ENCODE data around the gene COL6A1.

COL6A1 gene

DNA sequence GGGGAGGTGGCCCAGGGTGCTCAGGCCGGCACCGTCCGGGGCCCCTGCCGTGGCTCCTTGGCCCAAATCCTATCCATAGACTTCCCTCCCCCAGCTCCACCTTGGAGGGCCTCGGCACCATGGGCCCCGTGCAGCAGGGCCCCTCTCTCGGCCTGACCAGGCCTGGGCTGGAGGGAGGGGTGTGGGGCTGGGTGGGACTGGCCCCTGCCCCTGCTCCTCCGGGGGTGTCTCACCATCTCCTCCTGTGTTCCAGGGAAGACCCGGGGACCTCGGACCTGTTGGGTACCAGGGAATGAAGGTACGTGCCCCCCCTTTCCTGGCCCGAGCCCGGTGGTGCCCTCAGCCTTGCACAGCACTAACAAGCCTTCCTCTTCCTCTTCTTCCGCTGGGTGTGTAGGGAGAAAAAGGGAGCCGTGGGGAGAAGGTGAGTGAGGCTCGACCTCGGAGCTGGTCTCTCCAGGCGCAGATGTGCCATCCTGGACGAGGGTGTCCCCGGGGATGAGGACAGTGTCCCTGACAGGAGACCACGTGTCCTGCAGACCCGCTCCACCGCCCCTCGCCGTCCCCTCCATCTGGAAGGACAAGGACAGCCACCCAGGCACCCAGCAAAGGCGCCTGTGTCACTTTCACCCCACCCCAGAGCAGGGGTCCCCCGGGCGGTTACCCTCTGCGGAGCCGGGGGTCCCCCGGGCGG, 7.9 kb downstream of the COL6A1 start:
- Histone ChIP-seq H3K9me3 (ENCODE audit: control insufficient read depth, insufficient read depth, low read length) (no peaks in the 10 kb centered on the region), H3K27me3 (ENCODE audit: control insufficient read depth, insufficient read depth, low read length) (peaks cover 5% of the 10 kb centered on the region), H3K36me3 (ENCODE audit: control insufficient read depth, insufficient read depth, low read length) (peaks cover 77% of the 10 kb centered on the region), H3K9ac (ENCODE audit: low read depth, low read length) (no peak overlapping the region), H3K4me3 (ENCODE audit: low read depth, low read length) (no peak overlapping the region), H3K4me1 (ENCODE audit: control insufficient read depth, insufficient read depth, low read length) (no peaks in the 10 kb centered on the region)

DNA sequence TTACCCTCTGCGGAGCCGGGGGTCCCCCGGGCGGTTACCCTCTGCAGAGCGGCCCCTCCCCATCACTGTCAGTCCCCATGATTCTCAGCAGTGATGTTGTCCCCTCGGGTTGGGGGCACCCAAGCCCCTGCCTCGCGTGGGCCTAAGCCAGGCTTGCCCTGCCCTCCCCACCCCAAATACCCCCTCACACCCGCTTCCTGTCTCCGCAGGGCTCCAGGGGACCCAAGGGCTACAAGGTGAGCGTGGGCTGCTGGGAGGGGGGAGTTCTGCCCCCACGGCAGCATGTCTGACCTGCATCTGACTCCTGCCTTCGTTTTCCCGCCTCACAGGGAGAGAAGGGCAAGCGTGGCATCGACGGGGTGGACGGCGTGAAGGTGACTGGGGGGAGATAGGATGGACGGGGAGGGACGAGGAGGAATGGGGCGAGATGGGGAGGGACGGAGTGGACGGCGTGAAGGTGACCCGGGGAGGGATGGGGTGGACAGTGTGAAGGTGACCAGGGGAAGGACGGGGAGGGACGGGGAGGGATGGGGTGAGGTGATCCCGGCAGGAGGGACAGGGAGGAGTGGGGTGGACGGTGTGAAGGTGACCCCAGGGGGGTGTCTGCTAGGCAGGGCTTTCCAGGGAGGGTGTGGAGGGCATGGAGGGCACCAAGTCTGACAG, 8.6 kb downstream of the COL6A1 start:
- Histone ChIP-seq H3K36me3 (ENCODE audit: control insufficient read depth, insufficient read depth, low read length) (peaks cover 78% of the 10 kb centered on the region), H3K4me3 (ENCODE audit: low read depth, low read length) (no peak overlapping the region), H3K9me3 (ENCODE audit: control insufficient read depth, insufficient read depth, low read length) (no peaks in the 10 kb centered on the region), H3K4me1 (ENCODE audit: control insufficient read depth, insufficient read depth, low read length) (no peaks in the 10 kb centered on the region), H3K9ac (ENCODE audit: low read depth, low read length) (no peak overlapping the region), H3K27me3 (ENCODE audit: control insufficient read depth, insufficient read depth, low read length) (no peaks in the 10 kb centered on the region)

GRCh38 chr21:45990741-45991605, 9.4 kb downstream of the COL6A1 start:
- Histone ChIP-seq H3K27me3 (ENCODE audit: control insufficient read depth, insufficient read depth, low read length) (no peaks in the 10 kb centered on the region), H3K4me3 (ENCODE audit: low read depth, low read length) (no peak overlapping the region), H3K9ac (ENCODE audit: low read depth, low read length) (no peak overlapping the region), H3K36me3 (ENCODE audit: control insufficient read depth, insufficient read depth, low read length) (peaks cover 75% of the 10 kb centered on the region), H3K9me3 (ENCODE audit: control insufficient read depth, insufficient read depth, low read length) (no peaks in the 10 kb centered on the region), H3K4me1 (ENCODE audit: control insufficient read depth, insufficient read depth, low read length) (no peaks in the 10 kb centered on the region)

DNA sequence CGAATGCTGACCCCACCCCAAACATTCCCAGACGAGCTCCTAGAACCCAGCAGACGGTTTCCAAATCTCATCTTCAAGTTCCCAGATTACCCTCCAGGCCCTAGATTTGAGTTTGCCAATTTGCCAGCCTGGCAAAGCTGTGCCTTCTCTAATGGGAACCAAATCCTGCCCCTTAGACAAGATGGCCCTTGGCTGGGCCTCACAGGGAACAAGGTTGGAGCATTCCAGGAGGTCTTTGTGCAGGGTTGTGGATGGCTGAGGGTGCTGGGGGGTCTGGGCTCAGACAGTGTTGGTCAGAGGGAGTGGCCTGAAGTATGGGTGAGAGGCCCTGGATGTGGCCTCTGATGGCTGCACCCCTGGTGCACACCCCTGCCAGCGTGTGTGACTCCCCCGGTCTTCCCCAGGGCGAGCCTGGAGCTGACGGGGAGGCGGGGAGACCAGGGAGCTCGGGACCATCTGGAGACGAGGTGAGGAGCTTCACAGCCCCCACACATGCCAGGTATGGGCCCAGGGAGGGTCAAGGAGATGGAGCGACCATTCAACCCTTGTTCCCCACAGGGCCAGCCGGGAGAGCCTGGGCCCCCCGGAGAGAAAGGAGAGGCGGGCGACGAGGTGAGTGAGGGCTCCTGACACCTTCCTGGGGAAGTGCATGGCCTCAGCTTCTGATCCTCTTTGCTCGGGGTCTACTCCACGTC, 10.2 kb downstream of the COL6A1 start:
- Histone ChIP-seq H3K9me3 (ENCODE audit: control insufficient read depth, insufficient read depth, low read length) (no peaks in the 10 kb centered on the region), H3K27me3 (ENCODE audit: control insufficient read depth, insufficient read depth, low read length) (no peaks in the 10 kb centered on the region), H3K4me3 (ENCODE audit: low read depth, low read length) (no peak overlapping the region), H3K4me1 (ENCODE audit: control insufficient read depth, insufficient read depth, low read length) (no peaks in the 10 kb centered on the region), H3K36me3 (ENCODE audit: control insufficient read depth, insufficient read depth, low read length) (peaks cover 75% of the 10 kb centered on the region), H3K9ac (ENCODE audit: low read depth, low read length) (no peak overlapping the region)

DNA sequence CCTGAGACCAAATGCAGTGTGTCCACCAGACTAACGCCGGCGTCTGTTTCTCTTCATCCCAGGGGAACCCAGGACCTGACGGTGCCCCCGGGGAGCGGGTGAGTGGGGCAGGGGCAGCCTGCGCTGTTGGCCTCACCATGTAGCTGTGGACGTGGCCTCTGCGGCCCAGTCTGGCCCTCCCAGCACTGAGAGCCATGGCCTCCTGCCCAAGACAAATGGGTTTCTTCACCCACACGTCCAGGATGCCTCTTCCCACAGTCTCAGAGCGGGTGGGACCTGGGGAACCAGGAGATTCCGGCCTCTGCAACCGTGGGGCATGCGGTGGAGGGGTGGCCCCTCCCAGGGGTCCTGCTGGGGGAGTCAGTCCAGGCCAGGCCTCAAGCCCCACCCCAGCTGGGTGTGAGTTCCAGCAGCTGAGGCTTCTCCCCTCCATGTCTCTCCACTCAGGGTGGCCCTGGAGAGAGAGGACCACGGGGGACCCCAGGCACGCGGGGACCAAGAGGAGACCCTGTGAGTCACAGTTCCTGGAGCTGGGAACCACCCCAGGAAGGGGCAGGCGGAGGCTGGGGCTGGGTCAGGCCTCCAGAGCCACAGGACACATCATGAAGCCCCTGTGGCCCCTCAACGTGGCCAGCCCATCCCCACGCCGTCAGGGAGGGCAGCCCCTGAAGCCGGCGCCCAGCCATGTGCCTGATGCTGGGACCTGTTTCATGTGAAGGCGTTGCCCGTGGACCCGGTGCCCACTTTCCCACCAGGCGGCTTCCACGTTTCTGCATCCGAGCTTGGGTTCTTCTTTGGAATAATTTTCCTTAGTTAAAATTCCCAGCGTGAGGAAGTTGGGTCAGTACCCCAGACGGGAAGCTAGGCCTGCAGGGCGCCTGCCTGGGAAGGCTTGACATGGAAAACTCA, 11.0 kb downstream of the COL6A1 start:
- no peaks in the 10 kb centered on the region for H3K27me3 ChIP-seq (ENCODE audit: control insufficient read depth, insufficient read depth, low read length)
- H3K36me3 ChIP-seq (ENCODE audit: control insufficient read depth, insufficient read depth, low read length) = peaks cover 75% of the 10 kb centered on the region
- H3K4me3 ChIP-seq (ENCODE audit: low read depth, low read length) = no peak overlapping the region
- H3K9ac ChIP-seq (ENCODE audit: low read depth, low read length) = no peak overlapping the region
- no peaks in the 10 kb centered on the region for H3K9me3 ChIP-seq (ENCODE audit: control insufficient read depth, insufficient read depth, low read length)
- H3K4me1 ChIP-seq (ENCODE audit: control insufficient read depth, insufficient read depth, low read length) = no peaks in the 10 kb centered on the region

GRCh38 chr21:45993210-45994085, 11.9 kb downstream of the COL6A1 start:
- no peak overlapping the region for H3K9ac ChIP-seq (ENCODE audit: low read depth, low read length)
- H3K27me3 ChIP-seq (ENCODE audit: control insufficient read depth, insufficient read depth, low read length) = no peaks in the 10 kb centered on the region
- H3K9me3 ChIP-seq (ENCODE audit: control insufficient read depth, insufficient read depth, low read length) = no peaks in the 10 kb centered on the region
- H3K36me3 ChIP-seq (ENCODE audit: control insufficient read depth, insufficient read depth, low read length) = peaks cover 84% of the 10 kb centered on the region
- H3K4me3 ChIP-seq (ENCODE audit: low read depth, low read length) = no peak overlapping the region
- no peaks in the 10 kb centered on the region for H3K4me1 ChIP-seq (ENCODE audit: control insufficient read depth, insufficient read depth, low read length)

GRCh38 chr21:45994086-45994661, 12.6 kb downstream of the COL6A1 start:
- Histone ChIP-seq H3K27me3 (ENCODE audit: control insufficient read depth, insufficient read depth, low read length) (no peaks in the 10 kb centered on the region), H3K36me3 (ENCODE audit: control insufficient read depth, insufficient read depth, low read length) (peaks cover 86% of the 10 kb centered on the region), H3K9ac (ENCODE audit: low read depth, low read length) (no peak overlapping the region), H3K4me3 (ENCODE audit: low read depth, low read length) (no peak overlapping the region), H3K4me1 (ENCODE audit: control insufficient read depth, insufficient read depth, low read length) (no peaks in the 10 kb centered on the region), H3K9me3 (ENCODE audit: control insufficient read depth, insufficient read depth, low read length) (no peaks in the 10 kb centered on the region)

- no peaks in the 10 kb centered on the region for H3K9me3 ChIP-seq (ENCODE audit: control insufficient read depth, insufficient read depth, low read length)
- H3K4me3 ChIP-seq (ENCODE audit: low read depth, low read length) = no peak overlapping the region
- no peaks in the 10 kb centered on the region for H3K27me3 ChIP-seq (ENCODE audit: control insufficient read depth, insufficient read depth, low read length)
- no peaks in the 10 kb centered on the region for H3K4me1 ChIP-seq (ENCODE audit: control insufficient read depth, insufficient read depth, low read length)
- no peak overlapping the region for H3K9ac ChIP-seq (ENCODE audit: low read depth, low read length)
- H3K36me3 ChIP-seq (ENCODE audit: control insufficient read depth, insufficient read depth, low read length) = peaks cover 87% of the 10 kb centered on the region
Observed at GRCh38 chr21:45994759-45995685, 13.5 kb downstream of the COL6A1 start.

GRCh38 chr21:45995686-45996179, 14.2 kb downstream of the COL6A1 start:
- Histone ChIP-seq H3K4me3 (ENCODE audit: low read depth, low read length) (no peak overlapping the region), H3K9me3 (ENCODE audit: control insufficient read depth, insufficient read depth, low read length) (no peaks in the 10 kb centered on the region), H3K36me3 (ENCODE audit: control insufficient read depth, insufficient read depth, low read length) (peaks cover 81% of the 10 kb centered on the region), H3K27me3 (ENCODE audit: control insufficient read depth, insufficient read depth, low read length) (no peaks in the 10 kb centered on the region), H3K9ac (ENCODE audit: low read depth, low read length) (no peak overlapping the region), H3K4me1 (ENCODE audit: control insufficient read depth, insufficient read depth, low read length) (no peaks in the 10 kb centered on the region)

Data from iPS-15b (cell line).